ENCODE results near the gene SLC6A4. TPM values are rescaled to one million over a fixed set of nuclear protein-coding genes. Genes with fewer than 3 reads are reported as not detected.
"Not testable (repeated sequence)": the region's sequence is repeated elsewhere in the genome, so short reads cannot be mapped to it uniquely, and the experiment has no call there.

The SLC6A4 gene
- polyA plus RNA-seq, 12 donors = 0.09 to 4.0 (median 0.38) TPM; not detected in 2

GRCh38 chr17:30238387-30239088, 3.0 kb upstream of the SLC6A4 start:
- no peak for DNase-seq

- no peak for DNase-seq
Measured at GRCh38 chr17:30238003-30238344, 2.5 kb upstream of the SLC6A4 start.

DNA sequence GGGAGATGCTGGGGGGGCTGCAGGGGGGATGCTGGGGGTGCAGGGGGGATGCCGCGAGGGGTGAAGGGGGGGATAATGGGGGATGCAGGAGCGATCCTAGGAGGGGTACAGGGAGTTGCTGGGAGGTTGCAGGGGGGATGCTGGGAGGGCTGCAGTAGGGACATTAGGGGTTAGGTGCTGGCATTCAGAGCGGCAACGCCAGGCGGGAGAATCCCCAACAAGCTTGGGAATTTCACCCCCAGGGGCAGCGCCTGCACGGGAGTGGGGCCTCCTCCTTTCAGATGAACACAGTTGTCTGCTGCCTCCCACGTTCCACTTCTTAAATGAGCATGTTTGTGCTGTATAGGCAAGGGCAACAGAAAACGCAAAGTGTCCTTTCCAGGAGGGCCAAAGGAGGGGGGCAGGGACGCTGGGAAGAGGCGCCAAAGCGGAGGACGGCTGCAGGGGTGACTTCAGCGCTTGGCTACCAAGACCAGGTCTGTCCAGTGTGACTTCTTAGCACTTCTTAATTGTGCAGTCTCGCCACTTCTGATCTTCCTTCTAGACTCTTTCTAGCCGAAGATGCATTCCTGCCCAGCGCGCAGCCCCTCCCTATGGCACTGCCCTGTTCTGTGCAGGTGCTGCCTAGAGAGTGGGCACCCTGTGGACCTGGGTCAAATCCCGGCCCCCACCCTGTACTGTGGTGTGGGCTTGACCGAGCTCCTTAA, 2.0 kb upstream of the SLC6A4 start:
- no peak for DNase-seq

DNA sequence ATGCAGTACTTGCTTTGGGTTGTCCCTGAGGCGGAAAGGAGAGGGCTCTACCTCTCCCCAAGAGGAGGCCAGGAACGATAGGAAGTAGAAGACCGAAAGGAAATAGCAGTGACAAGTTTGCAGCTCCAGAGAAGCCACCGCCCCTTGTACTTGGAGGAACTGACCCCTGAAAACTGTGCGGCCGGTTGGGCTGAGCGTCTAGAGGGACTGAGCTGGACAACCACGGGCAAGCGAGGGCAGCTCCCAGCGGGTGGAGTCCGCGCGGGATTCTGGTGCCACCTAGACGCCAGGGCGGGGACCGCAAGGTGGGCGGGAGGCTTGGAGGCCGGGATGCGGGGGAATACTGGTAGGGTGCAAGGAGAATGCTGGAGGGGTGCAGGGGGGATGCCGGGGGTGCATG, 1.3 kb upstream of the SLC6A4 start:
- DNase-seq = peak; percentile 26

- no peak for DNase-seq
Measured at GRCh38 chr17:30236297-30236624, 764 bp upstream of the SLC6A4 start.

- DNase-seq = no peak
Measured at GRCh38 chr17:30234964-30235363, 533 bp downstream of the SLC6A4 start.

- no peak for DNase-seq
Measured at GRCh38 chr17:30234296-30234695, 1.2 kb downstream of the SLC6A4 start.

GRCh38 chr17:30232824-30233427, 2.6 kb downstream of the SLC6A4 start:
- no peak for DNase-seq

DNA sequence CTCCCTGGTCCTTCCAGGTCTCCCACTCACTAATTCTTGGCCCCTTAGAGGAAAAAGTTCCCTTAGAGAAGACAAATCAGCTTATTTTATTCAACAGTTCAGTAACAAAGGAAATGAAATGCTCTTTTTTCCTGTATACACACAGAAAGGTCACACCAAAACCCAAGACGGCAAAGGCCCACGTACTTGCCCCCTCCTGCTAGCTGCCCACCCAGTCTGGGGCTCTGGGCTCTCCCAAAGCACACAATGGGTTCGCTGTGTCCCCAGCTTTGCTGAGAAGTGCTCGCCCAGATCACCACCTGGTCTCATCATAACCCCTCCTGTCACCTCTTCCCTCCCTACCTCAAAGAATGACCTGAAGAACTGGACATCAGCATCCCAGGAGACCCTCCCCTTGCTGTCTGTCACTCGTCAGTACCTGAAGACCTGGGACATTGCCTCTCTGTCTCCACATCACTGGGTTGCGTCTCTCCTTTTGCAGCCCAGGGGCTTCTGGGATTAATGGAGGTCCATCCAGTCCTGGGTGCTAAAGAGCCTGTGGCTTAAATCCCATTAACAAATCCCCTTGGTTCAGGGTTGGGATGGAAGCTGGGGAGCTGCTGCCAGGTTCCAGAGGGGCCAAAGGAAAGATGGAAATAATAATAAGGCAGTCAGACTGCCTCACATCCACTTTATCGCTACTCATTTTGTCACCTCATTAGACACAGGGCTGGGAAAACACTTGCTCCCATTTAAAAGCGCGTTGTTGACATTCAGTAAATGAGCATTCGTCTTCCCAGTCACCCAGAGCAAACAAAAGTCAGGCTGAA, 3.3 kb downstream of the SLC6A4 start:
- DNase-seq = no peak

GRCh38 chr17:30230596-30231125, 4.8 kb downstream of the SLC6A4 start:
- DNase-seq = no peak

DNA sequence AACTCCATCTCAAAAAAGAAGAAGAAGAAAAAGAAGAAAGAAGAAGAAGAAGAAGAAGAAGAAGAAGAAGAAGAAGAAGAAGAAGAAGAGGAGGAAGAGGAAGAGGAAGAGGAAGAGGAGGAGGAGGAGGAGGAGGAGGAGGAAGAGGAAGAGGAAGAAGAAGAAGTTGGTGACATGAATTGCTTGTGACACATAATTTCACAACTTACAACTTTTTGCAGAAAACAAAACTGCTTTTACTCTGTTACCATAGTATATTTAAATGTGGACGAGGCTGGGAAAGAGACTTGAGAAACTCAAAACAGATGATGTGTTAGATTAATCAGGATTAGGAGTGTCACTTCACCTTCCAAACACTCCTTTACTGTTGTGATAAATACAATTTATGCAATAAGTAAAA, 5.5 kb downstream of the SLC6A4 start:
- not testable (repeated sequence) for DNase-seq

DNA sequence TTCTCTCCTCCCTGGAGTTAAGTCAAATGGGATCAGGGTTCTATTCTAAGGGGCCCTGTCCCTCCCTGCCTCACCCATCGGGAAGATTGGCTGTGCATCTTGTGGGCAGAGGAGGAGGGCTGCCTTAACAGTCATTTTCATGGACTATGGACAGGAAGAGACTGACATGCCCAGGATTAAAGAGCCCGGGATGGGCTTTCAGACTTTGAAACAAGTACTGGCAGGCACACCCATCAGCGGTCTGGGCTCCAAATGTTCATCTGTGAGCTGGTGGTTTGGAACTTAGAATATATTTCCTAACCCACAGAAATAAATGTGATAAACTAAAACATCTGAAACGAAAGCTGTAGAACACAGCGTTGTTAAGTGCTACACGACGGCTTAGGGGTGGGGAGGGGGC, 6.5 kb downstream of the SLC6A4 start:
- no peak for DNase-seq

DNA sequence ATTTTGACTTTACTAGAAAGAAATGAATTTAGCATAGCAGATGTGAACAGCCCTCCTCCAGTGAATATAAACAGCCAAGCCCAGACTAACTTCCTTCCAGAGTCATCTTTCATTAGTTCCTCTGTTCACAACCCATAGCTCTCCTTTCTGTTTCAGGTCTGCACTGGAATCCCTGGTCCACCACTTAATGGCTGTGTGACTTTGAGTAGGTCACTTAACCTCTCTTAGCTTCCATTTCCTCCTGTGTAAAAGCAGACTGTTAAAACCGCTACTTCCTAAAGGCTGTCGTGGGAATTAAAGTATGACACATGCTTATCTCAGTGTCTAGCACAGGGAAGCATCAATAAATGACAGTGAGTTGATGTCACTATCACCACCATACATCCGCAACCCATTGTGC, 7.5 kb downstream of the SLC6A4 start:
- no peak for DNase-seq

GRCh38 chr17:30226878-30227277, 8.6 kb downstream of the SLC6A4 start:
- no peak for DNase-seq

GRCh38 chr17:30225919-30226553, 9.5 kb downstream of the SLC6A4 start:
- DNase-seq = no peak

GRCh38 chr17:30225112-30225511, 10.4 kb downstream of the SLC6A4 start:
- no peak for DNase-seq

GRCh38 chr17:30224419-30224960, 11.0 kb downstream of the SLC6A4 start:
- DNase-seq = no peak

GRCh38 chr17:30222721-30223175, 12.7 kb downstream of the SLC6A4 start:
- DNase-seq = no peak

DNA sequence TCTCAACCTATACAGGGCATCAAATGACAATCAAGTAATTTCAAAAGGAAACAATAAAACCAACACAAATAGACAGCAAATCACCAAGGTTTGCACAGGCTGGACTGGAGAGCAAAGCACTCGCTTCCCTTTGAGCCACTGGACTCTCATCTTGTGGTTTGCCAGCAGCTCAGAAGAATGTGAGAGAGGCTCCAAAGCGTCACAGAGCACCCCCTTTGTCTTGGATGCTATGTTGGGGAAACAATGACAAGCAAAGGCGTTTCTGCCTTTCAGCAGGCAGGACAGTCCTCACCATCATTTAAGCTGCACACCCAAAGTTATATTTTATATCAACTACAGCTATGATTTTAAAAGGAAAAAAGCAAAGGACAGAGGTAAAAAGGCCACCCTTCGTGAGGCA, 13.2 kb downstream of the SLC6A4 start:
- DNase-seq = no peak

DNA sequence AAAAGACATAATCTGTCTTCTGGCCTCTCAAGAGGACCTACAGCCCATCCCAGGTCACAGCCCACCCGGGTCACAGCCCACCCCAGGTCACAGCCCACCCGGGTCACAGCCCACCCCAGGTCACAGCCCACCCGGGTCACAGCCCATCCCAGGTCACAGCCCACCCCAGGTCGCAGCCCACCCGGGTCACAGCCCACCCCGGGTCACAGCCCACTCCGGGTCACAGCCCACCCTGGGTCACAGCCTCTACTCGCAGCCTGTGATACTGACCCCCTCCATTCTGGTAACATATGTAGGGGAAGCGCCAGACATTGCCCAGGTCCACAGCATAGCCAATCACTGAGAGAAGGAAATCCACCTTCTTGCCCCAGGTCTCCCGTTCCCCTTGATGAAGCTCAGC, 14.2 kb downstream of the SLC6A4 start:
- no peak for DNase-seq

DNA sequence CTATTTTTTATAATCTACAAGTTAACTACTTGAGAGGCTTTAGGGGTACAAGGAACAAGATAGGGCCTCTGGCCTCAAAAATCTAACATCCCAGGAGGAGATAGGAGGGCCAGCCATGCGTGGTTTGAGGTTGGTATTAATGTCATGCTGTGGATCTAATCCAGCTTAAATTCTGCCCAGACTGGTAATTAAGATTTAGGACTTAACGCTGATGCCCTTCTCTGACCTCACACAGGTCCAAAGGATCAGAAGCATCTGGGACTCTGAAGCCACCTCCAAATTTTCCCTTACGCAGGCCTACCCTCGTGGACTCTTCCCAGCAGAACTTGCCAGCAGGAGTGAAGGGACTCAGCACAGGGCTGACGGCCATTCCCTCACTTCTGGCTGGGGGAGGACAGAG, 15.1 kb downstream of the SLC6A4 start:
- no peak for DNase-seq
